AG04449 (cell line): ENCODE measurements around the gene RBP3.

Experiments
- CTCF ChIA-PET: fragments of 350-600 bp; formaldehyde crosslinking; extraction: SDS; loops from one replicate; lab custom pipeline; 2021; ENCODE audit warnings: antibody characterized with exemption; lab: Yijun Ruan, JAX
- POLR2A ChIA-PET: fragments of 400-600, 350-600 bp; formaldehyde crosslinking; extraction: SDS; loops from one replicate; lab custom pipeline; 2020; ENCODE audit warnings: antibody characterized with exemption, inconsistent platforms; lab: Yijun Ruan, JAX
- DNase-seq: peaks from one replicate; pipeline ENCODE4 v3.0.0-alpha.2; 2010; ENCODE audit warnings: low read depth, low spot score
- H3K4me3 ChIP-seq: 2 replicates; pipeline ENCODE4 v1.5.1; 2011; ENCODE audit warnings: low read depth, mild to moderate bottlenecking, control low read depth, low read length
- TF ChIP-seq, protein P1 (sequence below): IDR thresholded peaks from one replicate; pipeline ENCODE4 v1.5.1; 2011; ENCODE audit warnings: mild to moderate bottlenecking, moderate library complexity, low read length, control low read depth, inconsistent platforms; ENCODE audit not compliant: insufficient read depth; ENCODE audit errors: missing control alignments

Gene RBP3

DNA sequence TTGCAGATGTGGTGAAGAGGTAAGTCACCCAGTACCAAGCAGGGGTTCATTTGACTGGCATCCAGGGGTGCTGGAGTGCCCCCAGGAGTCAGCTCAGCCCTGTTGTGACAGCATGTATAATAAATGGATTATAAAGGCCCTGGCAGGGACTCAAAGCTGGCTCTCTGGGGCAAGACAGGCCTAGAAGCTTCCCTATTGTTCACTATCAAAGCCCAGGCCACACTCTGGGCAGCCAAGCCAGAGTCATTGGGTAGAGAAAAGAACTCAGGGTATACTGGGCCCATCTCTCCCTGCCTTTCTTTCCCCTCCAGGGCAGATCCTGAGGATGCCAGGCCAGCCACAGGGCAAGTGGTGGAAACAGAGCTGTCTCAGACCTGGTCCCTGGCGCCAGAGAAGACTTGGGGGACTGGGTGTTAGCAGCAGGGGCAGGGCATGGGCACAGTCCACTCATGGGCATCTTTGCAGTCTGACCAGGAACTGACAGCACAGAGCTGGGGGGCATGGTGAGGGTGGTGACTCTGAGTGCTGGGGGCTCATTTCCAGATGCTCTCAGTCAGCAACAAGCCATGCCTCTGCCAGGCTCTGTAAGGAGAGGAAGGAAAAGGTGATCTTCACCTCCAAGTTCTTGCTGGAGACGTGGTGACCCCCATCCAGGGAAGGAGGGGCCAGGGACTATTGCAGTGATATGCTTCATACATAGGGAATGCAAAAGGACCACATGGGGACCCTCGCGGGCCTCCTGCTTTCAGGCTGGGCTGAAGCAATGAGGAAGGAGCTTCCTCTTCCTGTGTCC, 11.7 kb downstream of the RBP3 start:
- POLR2A ChIA-PET: no interaction called here
- CTCF ChIA-PET: interaction anchor here (1.0 to 7.0 kb wide), 6 partner anchors 13 to 335 kb away, joined by 3 to 56 read pairs (median 6); partner anchors contain the start of gene RBP3
- DNase-seq: no peak
- TF ChIP-seq, protein P1, sequence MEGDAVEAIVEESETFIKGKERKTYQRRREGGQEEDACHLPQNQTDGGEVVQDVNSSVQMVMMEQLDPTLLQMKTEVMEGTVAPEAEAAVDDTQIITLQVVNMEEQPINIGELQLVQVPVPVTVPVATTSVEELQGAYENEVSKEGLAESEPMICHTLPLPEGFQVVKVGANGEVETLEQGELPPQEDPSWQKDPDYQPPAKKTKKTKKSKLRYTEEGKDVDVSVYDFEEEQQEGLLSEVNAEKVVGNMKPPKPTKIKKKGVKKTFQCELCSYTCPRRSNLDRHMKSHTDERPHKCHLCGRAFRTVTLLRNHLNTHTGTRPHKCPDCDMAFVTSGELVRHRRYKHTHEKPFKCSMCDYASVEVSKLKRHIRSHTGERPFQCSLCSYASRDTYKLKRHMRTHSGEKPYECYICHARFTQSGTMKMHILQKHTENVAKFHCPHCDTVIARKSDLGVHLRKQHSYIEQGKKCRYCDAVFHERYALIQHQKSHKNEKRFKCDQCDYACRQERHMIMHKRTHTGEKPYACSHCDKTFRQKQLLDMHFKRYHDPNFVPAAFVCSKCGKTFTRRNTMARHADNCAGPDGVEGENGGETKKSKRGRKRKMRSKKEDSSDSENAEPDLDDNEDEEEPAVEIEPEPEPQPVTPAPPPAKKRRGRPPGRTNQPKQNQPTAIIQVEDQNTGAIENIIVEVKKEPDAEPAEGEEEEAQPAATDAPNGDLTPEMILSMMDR: no peak
- no peak overlapping the region for H3K4me3 ChIP-seq

DNA sequence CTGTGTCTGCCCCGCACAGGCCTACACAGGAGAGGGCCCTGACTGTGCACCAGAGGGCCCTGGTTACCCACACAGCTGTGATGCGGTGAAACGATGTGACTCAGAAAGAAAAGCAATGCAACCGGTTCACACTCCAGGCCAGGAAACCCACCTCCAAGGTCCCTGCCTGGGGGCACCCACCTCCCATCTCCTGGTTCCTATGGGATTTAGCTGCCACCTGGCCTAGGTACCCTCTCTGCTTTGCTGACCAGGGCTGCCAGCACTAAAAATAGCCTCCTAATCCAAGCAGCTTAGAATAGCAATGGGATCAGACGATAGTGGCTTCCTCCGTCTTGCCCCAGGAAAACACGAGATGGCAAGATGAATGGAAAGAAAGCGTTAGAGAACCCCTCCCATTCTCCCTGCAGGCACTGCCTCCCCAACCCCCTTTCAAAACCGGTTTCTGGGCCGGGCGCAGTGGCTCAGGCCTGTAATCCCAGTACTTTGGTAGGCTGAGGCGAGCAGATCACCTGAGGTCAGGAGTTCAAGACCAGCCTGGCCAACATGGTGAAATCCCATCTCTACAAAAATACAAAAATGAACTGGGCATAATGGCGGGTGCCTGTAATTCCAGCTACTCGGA, 12.4 kb downstream of the RBP3 start:
- ChIA-PET CTCF (interaction anchor here (1.0 to 7.0 kb wide), 8 partner anchors 13 to 336 kb away, joined by 3 to 56 read pairs (median 8); partner anchors contain the start of gene RBP3), POLR2A (no interaction called here)
- H3K4me3 ChIP-seq: no peak overlapping the region
- TF ChIP-seq, protein P1: no peak
- DNase-seq: no peak

DNA sequence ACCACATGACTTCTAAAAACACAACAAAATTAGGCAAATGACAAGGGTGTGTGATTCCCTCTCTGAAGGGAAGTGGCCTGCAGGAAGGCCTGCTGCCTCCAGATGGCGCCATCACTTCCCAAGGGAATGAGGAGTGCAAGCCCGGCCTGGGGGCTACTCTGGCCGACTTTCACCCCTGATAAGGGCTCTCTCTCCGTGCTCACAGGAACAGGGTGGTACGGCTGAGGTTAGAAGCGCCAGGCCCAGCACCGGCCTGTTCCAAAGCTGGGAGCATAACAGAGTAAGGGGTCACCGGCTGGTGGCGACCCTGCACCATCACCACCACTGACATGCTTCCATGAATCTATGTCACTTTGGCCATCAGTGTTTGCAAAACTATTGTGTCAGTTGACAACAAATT, 13.1 kb downstream of the RBP3 start:
- TF ChIP-seq, protein P1: peak; percentile 77
- no peak overlapping the region for H3K4me3 ChIP-seq
- no peak for DNase-seq
- ChIA-PET POLR2A (no interaction called here), CTCF (interaction anchor here (0.7 to 7.0 kb wide), 13 partner anchors 8 to 367 kb away, joined by 3 to 56 read pairs (median 4); partner anchors contain the start of gene RBP3)

DNA sequence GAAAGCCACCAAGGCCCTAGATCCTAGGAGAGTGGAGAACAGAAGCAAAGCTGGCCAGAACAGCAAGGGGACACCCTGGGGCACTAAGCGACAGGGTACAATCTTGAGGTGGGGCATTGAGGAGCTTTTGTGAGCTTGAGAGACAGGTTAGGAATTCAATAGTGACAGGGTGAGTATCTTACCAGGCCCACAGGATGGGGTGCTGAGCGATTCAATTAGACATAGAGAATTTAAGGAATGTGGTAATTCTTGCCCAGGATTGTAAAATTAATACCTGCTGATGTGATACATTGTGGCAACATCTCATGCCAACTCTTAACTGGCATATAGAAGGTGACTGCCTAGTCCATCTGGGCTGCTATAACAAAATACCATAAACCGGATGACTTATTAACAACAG, 14.0 kb downstream of the RBP3 start:
- no peak overlapping the region for H3K4me3 ChIP-seq
- no peak for DNase-seq
- ChIA-PET POLR2A (no interaction called here), CTCF (interaction anchor here (0.7 to 7.0 kb wide), 13 partner anchors 8 to 368 kb away, joined by 3 to 56 read pairs (median 4); partner anchors contain the start of gene RBP3)
- TF ChIP-seq, protein P1: no peak

GRCh38 chr10:47363781-47364180, 15.6 kb downstream of the RBP3 start:
- TF ChIP-seq, protein P1: no peak
- no peak overlapping the region for H3K4me3 ChIP-seq
- DNase-seq: no peak
- ChIA-PET CTCF (interaction anchor here (1.0 to 7.0 kb wide), 4 partner anchors 13 to 92 kb away, joined by 3 to 56 read pairs (median 4); no protein-coding TSS in a partner anchor), POLR2A (no interaction called here)

- no peak overlapping the region for H3K4me3 ChIP-seq
- DNase-seq: no peak
- TF ChIP-seq, protein P1: no peak
- ChIA-PET CTCF (interaction anchor here (1.3 to 7.0 kb wide), 4 partner anchors 10 to 74 kb away, joined by 3 to 56 read pairs (median 12); no protein-coding TSS in a partner anchor), POLR2A (no interaction called here)
These were observed 16.2 kb downstream of the RBP3 start for GRCh38 chr10:47364366-47364765.
